DMS79 (cell line): ENCODE data around the gene AGMO.

Experiments
- DNase-seq: peaks from one replicate; lab custom pipeline; 2025; lab: John Stamatoyannopoulos, UW

AGMO gene

GRCh38 chr7:15397159-15397550, 164.7 kb downstream of the AGMO start:
- no peak for DNase-seq

- DNase-seq: no peak
Observed at GRCh38 chr7:15396210-15397158, 165.3 kb downstream of the AGMO start.

GRCh38 chr7:15389073-15389472, 172.7 kb downstream of the AGMO start:
- DNase-seq: no peak

- no peak for DNase-seq
Observed at GRCh38 chr7:15378494-15379145, 183.2 kb downstream of the AGMO start.

GRCh38 chr7:15376600-15376999, 185.2 kb downstream of the AGMO start:
- no peak for DNase-seq

- no peak for DNase-seq
Observed at GRCh38 chr7:15370441-15370840, 191.4 kb downstream of the AGMO start.

- no peak for DNase-seq
Observed at GRCh38 chr7:15368653-15369052, 193.2 kb downstream of the AGMO start.

- DNase-seq: no peak
Observed at GRCh38 chr7:15367897-15368296, 193.9 kb downstream of the AGMO start.

- DNase-seq: no peak
Observed at GRCh38 chr7:15358112-15358511, 203.7 kb downstream of the AGMO start.

- DNase-seq: no peak
Observed at GRCh38 chr7:15352421-15353206, 209.2 kb downstream of the AGMO start.

GRCh38 chr7:15345216-15345615, 216.6 kb downstream of the AGMO start:
- DNase-seq: no peak

GRCh38 chr7:15341817-15342216, 220.0 kb downstream of the AGMO start:
- no peak for DNase-seq

GRCh38 chr7:15336146-15336545, 225.7 kb downstream of the AGMO start:
- no peak for DNase-seq

GRCh38 chr7:15335390-15335789, 226.4 kb downstream of the AGMO start:
- no peak for DNase-seq

- no peak for DNase-seq
Observed at GRCh38 chr7:15334536-15335263, 227.1 kb downstream of the AGMO start.

GRCh38 chr7:15332956-15333355, 228.9 kb downstream of the AGMO start:
- DNase-seq: no peak

GRCh38 chr7:15330943-15331342, 230.9 kb downstream of the AGMO start:
- no peak for DNase-seq

GRCh38 chr7:15327001-15327400, 234.8 kb downstream of the AGMO start:
- DNase-seq: no peak

GRCh38 chr7:15326044-15326644, 235.7 kb downstream of the AGMO start:
- DNase-seq: no peak

GRCh38 chr7:15323550-15323949, 238.3 kb downstream of the AGMO start:
- no peak for DNase-seq

GRCh38 chr7:15317215-15317614, 244.6 kb downstream of the AGMO start:
- no peak for DNase-seq
